SK-N-SH (cell line): Measurements from ENCODE around the gene LPGAT1. TPM values are rescaled to one million over a fixed set of nuclear protein-coding genes. Genes with fewer than 3 reads are reported as not detected.

ENCODE experiments used
- CTCF ChIA-PET: fragments of 300-600, 350-600 bp; formaldehyde crosslinking; extraction: SDS; loops from one replicate; lab custom pipeline; 2021; lab: Yijun Ruan, JAX
- POLR2A ChIA-PET: fragments of 350-600 bp; sonication (Branson Sonifier 250); formaldehyde crosslinking; extraction: SDS; loops from one replicate; lab custom pipeline; 2020; ENCODE audit warnings: antibody characterized with exemption, inconsistent platforms; lab: Yijun Ruan, JAX
- DNase-seq: peaks from one replicate; pipeline ENCODE4 v3.0.0; 2012
- H2AFZ ChIP-seq: fragments of 200-600 bp; sonication (generic); 2 replicates; pipeline ENCODE4 v1.8.1; 2016; ENCODE audit warnings: antibody characterized with exemption, mild to moderate bottlenecking, low read depth
- H3F3A ChIP-seq: fragments of 200-600 bp; sonication (generic); replicated peaks from 2 replicates; pipeline ENCODE3; 2016; ENCODE audit warnings: antibody characterized with exemption, mild to moderate bottlenecking; ENCODE audit not compliant: insufficient read depth
- H3K27ac ChIP-seq, 2 experiments: fragments of 200-500 bp in 1 of 2; fragments of 200-600 bp in 1 of 2; sonication (Bioruptor generic) in 1 of 2; sonication (generic), shearing (Covaris generic) in 1 of 2; 2 replicates each; pipeline versions ENCODE4 v1.5.1 to v1.6.1; 2014 to 2016; ENCODE audit warnings: low read depth in 2 of 2, inconsistent platforms in 1 of 2, low read length in 1 of 2, mild to moderate bottlenecking in 1 of 2, mixed read lengths in 1 of 2
- H3K27me3 ChIP-seq: fragments of 200-600 bp; sonication (generic), shearing (Covaris generic); 2 replicates; pipeline ENCODE4 v1.6.1; 2016; ENCODE audit warnings: mixed run types; ENCODE audit not compliant: insufficient read depth
- H3K36me3 ChIP-seq, 2 experiments: fragments of 200-500 bp in 1 of 2; fragments of 200-600 bp in 1 of 2; sonication (Bioruptor generic) in 1 of 2; sonication (generic) in 1 of 2; replicated peaks in 1 of 2; 2 replicates each; pipeline versions ENCODE3 to v1.5.1; 2014 to 2016; ENCODE audit warnings: low read length in 1 of 2, mild to moderate bottlenecking in 1 of 2; ENCODE audit not compliant: insufficient read depth in 2 of 2, control insufficient read depth in 1 of 2
- H3K4me1 ChIP-seq, 2 experiments: fragments of 200-500 bp in 1 of 2; fragments of 200-600 bp in 1 of 2; sonication (Bioruptor generic) in 1 of 2; sonication (generic), shearing (Covaris generic) in 1 of 2; 2 replicates each; pipeline versions ENCODE4 v1.5.1 to v1.6.1; 2014 to 2016; ENCODE audit warnings: low read depth in 1 of 2, low read length in 1 of 2, mixed run types in 1 of 2; ENCODE audit not compliant: insufficient read depth in 2 of 2, control insufficient read depth in 1 of 2
- H3K4me2 ChIP-seq: fragments of 200-600 bp; sonication (generic), shearing (Covaris generic); 2 replicates; pipeline ENCODE4 v1.6.1; 2017; ENCODE audit warnings: mixed run types
- H3K4me3 ChIP-seq, 2 experiments: fragments of 200-500 bp in 1 of 2; fragments of 200-600 bp in 1 of 2; sonication (Bioruptor generic) in 1 of 2; sonication (generic), shearing (Covaris generic) in 1 of 2; 2 replicates each; pipeline versions ENCODE4 v1.5.1 to v1.8.1; 2014 to 2016; ENCODE audit warnings: low read depth in 2 of 2, inconsistent platforms in 1 of 2, low read length in 1 of 2, mild to moderate bottlenecking in 1 of 2, mixed read lengths in 1 of 2, moderate library complexity in 1 of 2
- H3K79me2 ChIP-seq: fragments of 200-600 bp; sonication (generic); 2 replicates; pipeline ENCODE4 v1.8.1; 2017; ENCODE audit warnings: mild to moderate bottlenecking; ENCODE audit not compliant: insufficient read depth
- H3K9ac ChIP-seq: fragments of 200-600 bp; sonication (generic); 2 replicates; pipeline ENCODE4 v1.6.1; 2017; ENCODE audit warnings: mixed run types
- H3K9me2 ChIP-seq: fragments of 200-600 bp; sonication (generic); 2 replicates; pipeline ENCODE4 v1.6.1; 2017; ENCODE audit warnings: mixed run types
- H3K9me3 ChIP-seq: fragments of 200-600 bp; sonication (generic); 2 replicates; pipeline ENCODE4 v1.6.1; 2017; ENCODE audit warnings: mixed run types, mild to moderate bottlenecking, moderate library complexity
- H4K20me1 ChIP-seq: fragments of 200-600 bp; sonication (generic); 2 replicates; pipeline ENCODE4 v1.6.1; 2017; ENCODE audit warnings: mild to moderate bottlenecking, mixed run types; ENCODE audit not compliant: insufficient read depth
- ELF1 ChIP-seq: IDR thresholded peaks from 2 replicates; pipeline ENCODE4 v1.4.0; 2012
- EZH2phosphoT487 ChIP-seq: fragments of 200-600 bp; sonication (generic); IDR thresholded peaks from 2 replicates; pipeline ENCODE4 v1.6.1; 2017; ENCODE audit warnings: low read depth, mixed run types, mild to moderate bottlenecking, antibody characterized with exemption, moderate library complexity, borderline replicate concordance
- FOXM1 ChIP-seq: IDR thresholded peaks from 2 replicates; pipeline ENCODE4 v1.4.0; 2012; ENCODE audit warnings: low read depth, mild to moderate bottlenecking
- MEF2A ChIP-seq: IDR thresholded peaks from 2 replicates; pipeline ENCODE4 v1.4.0; 2012; ENCODE audit warnings: low read depth, borderline replicate concordance
- MXI1 ChIP-seq: IDR thresholded peaks from 2 replicates; pipeline ENCODE4 v1.6.1; 2012; ENCODE audit warnings: mild to moderate bottlenecking, low read depth, low read length, improper control_type of control experiment
- RAD21 ChIP-seq: IDR thresholded peaks from 2 replicates; pipeline ENCODE4 v1.6.1; 2012; ENCODE audit warnings: mild to moderate bottlenecking, low read length
- RFX5 ChIP-seq: IDR thresholded peaks from 2 replicates; pipeline ENCODE4 v1.6.1; 2012; ENCODE audit warnings: mild to moderate bottlenecking, improper control_type of control experiment, low read length
- SMC3 ChIP-seq: IDR thresholded peaks from 2 replicates; pipeline ENCODE4 v1.6.1; 2012; ENCODE audit warnings: low read depth, low read length, improper control_type of control experiment
- WGBS: methylation state at CpG from one replicate; pipeline ENCODE4 v1.1.6; 2017; ENCODE audit warnings: low lambda C conversion rate; 5-methylcytosine and 5-hydroxymethylcytosine counted together
- polyA plus RNA-seq, 3 experiments: library from polyadenylated mRNA; depleted of rRNA; stranded (reverse); fragments of >200 nt; gene quantifications; 2 replicates each; pipeline ENCODE4 v1.2.3, GENCODE V29; 2012
- TF ChIP-seq, protein P1 (sequence below): IDR thresholded peaks from 2 replicates; pipeline ENCODE4 v1.4.0; 2012; ENCODE audit warnings: low read depth, borderline replicate concordance
- TF ChIP-seq, protein P2 (sequence below): fragments of 150-350 bp; IDR thresholded peaks from 2 replicates; pipeline ENCODE4 v1.6.1; 2017; ENCODE audit warnings: antibody characterized with exemption, low read length, low read depth, borderline replicate concordance
- TF ChIP-seq, protein P3 (sequence below): fragments of 200-600 bp; sonication (generic); IDR thresholded peaks from 2 replicates; pipeline ENCODE4 v1.6.1; 2017; ENCODE audit warnings: antibody characterized with exemption, mild to moderate bottlenecking, moderate library complexity
- TF ChIP-seq, protein P4 (sequence below): IDR thresholded peaks from 2 replicates; pipeline ENCODE4; 2012
- TF ChIP-seq, protein P5 (sequence below): IDR thresholded peaks from 2 replicates; pipeline ENCODE4 v1.6.1; 2012; ENCODE audit warnings: mild to moderate bottlenecking, low read depth, low read length, moderate library complexity
- TF ChIP-seq, protein P6 (sequence below): IDR thresholded peaks from 2 replicates; pipeline ENCODE4 v1.4.0; 2012; ENCODE audit warnings: low read depth

The LPGAT1 gene
- polyA plus RNA-seq, 1 of the 3 experiments (the other 2 are of a cell fraction), result 4.8 TPM

DNA sequence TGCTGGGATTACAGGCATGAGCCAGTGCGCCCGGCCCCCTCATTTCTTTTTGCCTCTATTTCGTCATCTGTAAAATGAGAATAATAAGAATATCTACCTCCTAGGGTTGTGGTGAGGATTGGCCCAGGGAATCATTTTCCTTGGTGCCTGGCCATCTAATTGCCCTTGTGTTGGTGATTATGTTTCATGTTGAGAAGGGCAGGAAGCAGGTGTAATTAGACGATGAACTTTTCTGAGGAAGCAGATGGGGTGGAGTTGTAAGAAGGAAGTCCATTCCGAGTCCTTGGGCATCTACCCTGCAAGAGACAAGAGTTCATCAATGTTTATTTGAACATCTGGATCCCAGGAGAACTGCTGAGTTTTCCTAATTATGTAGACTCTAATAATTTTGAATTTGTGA, 116.4 kb downstream of the LPGAT1 start:
- no peak overlapping the region for H3K9ac ChIP-seq
- H3K27me3 ChIP-seq, result no peaks in the 10 kb centered on the region
- ChIA-PET CTCF (interaction anchor here (1.1 kb wide), 1 partner anchor 16 kb away, joined by 4 read pairs; no protein-coding TSS in a partner anchor), POLR2A (no interaction called here)
- H3K36me3 ChIP-seq, result no peaks in the 10 kb centered on the region
- no peaks in the 10 kb centered on the region for H3K4me1 ChIP-seq
- H3K9me2 ChIP-seq, result no peaks in the 10 kb centered on the region
- no peak overlapping the region for H2AFZ ChIP-seq
- TF ChIP-seq EZH2phosphoT487, result no peak
- no peak for TF ChIP-seq MEF2A
- TF ChIP-seq, protein P1, sequence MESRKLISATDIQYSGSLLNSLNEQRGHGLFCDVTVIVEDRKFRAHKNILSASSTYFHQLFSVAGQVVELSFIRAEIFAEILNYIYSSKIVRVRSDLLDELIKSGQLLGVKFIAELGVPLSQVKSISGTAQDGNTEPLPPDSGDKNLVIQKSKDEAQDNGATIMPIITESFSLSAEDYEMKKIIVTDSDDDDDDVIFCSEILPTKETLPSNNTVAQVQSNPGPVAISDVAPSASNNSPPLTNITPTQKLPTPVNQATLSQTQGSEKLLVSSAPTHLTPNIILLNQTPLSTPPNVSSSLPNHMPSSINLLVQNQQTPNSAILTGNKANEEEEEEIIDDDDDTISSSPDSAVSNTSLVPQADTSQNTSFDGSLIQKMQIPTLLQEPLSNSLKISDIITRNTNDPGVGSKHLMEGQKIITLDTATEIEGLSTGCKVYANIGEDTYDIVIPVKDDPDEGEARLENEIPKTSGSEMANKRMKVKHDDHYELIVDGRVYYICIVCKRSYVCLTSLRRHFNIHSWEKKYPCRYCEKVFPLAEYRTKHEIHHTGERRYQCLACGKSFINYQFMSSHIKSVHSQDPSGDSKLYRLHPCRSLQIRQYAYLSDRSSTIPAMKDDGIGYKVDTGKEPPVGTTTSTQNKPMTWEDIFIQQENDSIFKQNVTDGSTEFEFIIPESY, result no peak
- no peaks in the 10 kb centered on the region for H3K9me3 ChIP-seq
- no peak overlapping the region for H3K4me3 ChIP-seq
- H3F3A ChIP-seq, result no peaks in the 10 kb centered on the region
- H3K27ac ChIP-seq, result no peak overlapping the region
- WGBS, result 80% methylated on average over 5 of the region's 5 CpGs
- no peaks in the 10 kb centered on the region for H4K20me1 ChIP-seq
- H3K79me2 ChIP-seq, result no peaks in the 10 kb centered on the region
- H3K4me2 ChIP-seq, result no peak overlapping the region
- DNase-seq, result no peak

DNA sequence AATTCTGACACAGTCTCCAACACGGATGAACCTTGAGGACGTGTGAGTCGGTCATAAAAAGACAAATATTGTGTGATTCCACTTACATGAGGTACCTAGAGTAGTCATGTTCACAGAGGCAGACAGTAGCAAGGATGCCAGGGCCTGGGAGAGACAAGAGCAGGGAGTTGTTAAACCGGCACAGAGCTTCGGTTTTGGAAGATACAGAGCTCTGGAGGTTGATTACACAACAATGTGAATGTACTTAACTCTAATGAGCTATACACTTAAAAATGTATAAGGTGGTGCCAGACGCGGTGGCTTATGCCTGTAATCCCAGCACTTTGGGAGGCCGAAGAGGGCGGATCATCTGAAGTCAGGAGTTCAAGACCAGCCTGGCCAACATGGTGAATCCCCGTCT, 117.3 kb downstream of the LPGAT1 start:
- Histone ChIP-seq H2AFZ (no peak overlapping the region), H3K27ac (no peak overlapping the region), H3K9me3 (no peaks in the 10 kb centered on the region), H3K4me1 (no peaks in the 10 kb centered on the region), H3K9ac (no peak overlapping the region), H3K79me2 (no peaks in the 10 kb centered on the region), H3K27me3 (no peaks in the 10 kb centered on the region), H3K4me3 (no peak overlapping the region), H3K4me2 (no peak overlapping the region), H3F3A (no peaks in the 10 kb centered on the region), H4K20me1 (no peaks in the 10 kb centered on the region), H3K9me2 (no peaks in the 10 kb centered on the region), H3K36me3 (no peaks in the 10 kb centered on the region)
- no peak for DNase-seq
- 90% methylated on average over 10 of the region's 10 CpGs for WGBS
- ChIA-PET POLR2A (no interaction called here), CTCF (interaction anchor here (0.8 to 1.5 kb wide), 2 partner anchors 14 to 15 kb away, joined by 4 read pairs; no protein-coding TSS in a partner anchor)
- TF ChIP-seq, protein P2, sequence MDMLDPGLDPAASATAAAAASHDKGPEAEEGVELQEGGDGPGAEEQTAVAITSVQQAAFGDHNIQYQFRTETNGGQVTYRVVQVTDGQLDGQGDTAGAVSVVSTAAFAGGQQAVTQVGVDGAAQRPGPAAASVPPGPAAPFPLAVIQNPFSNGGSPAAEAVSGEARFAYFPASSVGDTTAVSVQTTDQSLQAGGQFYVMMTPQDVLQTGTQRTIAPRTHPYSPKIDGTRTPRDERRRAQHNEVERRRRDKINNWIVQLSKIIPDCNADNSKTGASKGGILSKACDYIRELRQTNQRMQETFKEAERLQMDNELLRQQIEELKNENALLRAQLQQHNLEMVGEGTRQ, result no peak
- TF ChIP-seq RAD21, result no peak
- TF ChIP-seq MEF2A, result no peak
- TF ChIP-seq, protein P3, sequence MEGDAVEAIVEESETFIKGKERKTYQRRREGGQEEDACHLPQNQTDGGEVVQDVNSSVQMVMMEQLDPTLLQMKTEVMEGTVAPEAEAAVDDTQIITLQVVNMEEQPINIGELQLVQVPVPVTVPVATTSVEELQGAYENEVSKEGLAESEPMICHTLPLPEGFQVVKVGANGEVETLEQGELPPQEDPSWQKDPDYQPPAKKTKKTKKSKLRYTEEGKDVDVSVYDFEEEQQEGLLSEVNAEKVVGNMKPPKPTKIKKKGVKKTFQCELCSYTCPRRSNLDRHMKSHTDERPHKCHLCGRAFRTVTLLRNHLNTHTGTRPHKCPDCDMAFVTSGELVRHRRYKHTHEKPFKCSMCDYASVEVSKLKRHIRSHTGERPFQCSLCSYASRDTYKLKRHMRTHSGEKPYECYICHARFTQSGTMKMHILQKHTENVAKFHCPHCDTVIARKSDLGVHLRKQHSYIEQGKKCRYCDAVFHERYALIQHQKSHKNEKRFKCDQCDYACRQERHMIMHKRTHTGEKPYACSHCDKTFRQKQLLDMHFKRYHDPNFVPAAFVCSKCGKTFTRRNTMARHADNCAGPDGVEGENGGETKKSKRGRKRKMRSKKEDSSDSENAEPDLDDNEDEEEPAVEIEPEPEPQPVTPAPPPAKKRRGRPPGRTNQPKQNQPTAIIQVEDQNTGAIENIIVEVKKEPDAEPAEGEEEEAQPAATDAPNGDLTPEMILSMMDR, result no peak
- no peak for TF ChIP-seq EZH2phosphoT487
- TF ChIP-seq FOXM1, result no peak
- no peak for TF ChIP-seq RFX5
- TF ChIP-seq ELF1, result no peak
- no peak for TF ChIP-seq MXI1
- TF ChIP-seq, protein P4, sequence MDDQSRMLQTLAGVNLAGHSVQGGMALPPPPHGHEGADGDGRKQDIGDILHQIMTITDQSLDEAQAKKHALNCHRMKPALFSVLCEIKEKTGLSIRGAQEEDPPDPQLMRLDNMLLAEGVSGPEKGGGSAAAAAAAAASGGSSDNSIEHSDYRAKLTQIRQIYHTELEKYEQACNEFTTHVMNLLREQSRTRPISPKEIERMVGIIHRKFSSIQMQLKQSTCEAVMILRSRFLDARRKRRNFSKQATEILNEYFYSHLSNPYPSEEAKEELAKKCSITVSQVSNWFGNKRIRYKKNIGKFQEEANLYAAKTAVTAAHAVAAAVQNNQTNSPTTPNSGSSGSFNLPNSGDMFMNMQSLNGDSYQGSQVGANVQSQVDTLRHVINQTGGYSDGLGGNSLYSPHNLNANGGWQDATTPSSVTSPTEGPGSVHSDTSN, result no peak
- TF ChIP-seq SMC3, result no peak
- TF ChIP-seq, protein P5, sequence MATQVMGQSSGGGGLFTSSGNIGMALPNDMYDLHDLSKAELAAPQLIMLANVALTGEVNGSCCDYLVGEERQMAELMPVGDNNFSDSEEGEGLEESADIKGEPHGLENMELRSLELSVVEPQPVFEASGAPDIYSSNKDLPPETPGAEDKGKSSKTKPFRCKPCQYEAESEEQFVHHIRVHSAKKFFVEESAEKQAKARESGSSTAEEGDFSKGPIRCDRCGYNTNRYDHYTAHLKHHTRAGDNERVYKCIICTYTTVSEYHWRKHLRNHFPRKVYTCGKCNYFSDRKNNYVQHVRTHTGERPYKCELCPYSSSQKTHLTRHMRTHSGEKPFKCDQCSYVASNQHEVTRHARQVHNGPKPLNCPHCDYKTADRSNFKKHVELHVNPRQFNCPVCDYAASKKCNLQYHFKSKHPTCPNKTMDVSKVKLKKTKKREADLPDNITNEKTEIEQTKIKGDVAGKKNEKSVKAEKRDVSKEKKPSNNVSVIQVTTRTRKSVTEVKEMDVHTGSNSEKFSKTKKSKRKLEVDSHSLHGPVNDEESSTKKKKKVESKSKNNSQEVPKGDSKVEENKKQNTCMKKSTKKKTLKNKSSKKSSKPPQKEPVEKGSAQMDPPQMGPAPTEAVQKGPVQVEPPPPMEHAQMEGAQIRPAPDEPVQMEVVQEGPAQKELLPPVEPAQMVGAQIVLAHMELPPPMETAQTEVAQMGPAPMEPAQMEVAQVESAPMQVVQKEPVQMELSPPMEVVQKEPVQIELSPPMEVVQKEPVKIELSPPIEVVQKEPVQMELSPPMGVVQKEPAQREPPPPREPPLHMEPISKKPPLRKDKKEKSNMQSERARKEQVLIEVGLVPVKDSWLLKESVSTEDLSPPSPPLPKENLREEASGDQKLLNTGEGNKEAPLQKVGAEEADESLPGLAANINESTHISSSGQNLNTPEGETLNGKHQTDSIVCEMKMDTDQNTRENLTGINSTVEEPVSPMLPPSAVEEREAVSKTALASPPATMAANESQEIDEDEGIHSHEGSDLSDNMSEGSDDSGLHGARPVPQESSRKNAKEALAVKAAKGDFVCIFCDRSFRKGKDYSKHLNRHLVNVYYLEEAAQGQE, result no peak
- TF ChIP-seq, protein P6, sequence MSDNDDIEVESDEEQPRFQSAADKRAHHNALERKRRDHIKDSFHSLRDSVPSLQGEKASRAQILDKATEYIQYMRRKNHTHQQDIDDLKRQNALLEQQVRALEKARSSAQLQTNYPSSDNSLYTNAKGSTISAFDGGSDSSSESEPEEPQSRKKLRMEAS, result no peak
- TF ChIP-seq, protein P1, result no peak
